NCI-H526 treated with DMSO at 0.1 percent for 48 hours (cell line): Measurements from ENCODE around the gene ACAP3.

Source experiments
- DNase-seq: peaks from one replicate; lab custom pipeline; 2025; lab: John Stamatoyannopoulos, UW

ACAP3 gene, protein sequence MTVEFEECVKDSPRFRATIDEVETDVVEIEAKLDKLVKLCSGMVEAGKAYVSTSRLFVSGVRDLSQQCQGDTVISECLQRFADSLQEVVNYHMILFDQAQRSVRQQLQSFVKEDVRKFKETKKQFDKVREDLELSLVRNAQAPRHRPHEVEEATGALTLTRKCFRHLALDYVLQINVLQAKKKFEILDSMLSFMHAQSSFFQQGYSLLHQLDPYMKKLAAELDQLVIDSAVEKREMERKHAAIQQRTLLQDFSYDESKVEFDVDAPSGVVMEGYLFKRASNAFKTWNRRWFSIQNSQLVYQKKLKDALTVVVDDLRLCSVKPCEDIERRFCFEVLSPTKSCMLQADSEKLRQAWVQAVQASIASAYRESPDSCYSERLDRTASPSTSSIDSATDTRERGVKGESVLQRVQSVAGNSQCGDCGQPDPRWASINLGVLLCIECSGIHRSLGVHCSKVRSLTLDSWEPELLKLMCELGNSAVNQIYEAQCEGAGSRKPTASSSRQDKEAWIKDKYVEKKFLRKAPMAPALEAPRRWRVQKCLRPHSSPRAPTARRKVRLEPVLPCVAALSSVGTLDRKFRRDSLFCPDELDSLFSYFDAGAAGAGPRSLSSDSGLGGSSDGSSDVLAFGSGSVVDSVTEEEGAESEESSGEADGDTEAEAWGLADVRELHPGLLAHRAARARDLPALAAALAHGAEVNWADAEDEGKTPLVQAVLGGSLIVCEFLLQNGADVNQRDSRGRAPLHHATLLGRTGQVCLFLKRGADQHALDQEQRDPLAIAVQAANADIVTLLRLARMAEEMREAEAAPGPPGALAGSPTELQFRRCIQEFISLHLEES

DNA sequence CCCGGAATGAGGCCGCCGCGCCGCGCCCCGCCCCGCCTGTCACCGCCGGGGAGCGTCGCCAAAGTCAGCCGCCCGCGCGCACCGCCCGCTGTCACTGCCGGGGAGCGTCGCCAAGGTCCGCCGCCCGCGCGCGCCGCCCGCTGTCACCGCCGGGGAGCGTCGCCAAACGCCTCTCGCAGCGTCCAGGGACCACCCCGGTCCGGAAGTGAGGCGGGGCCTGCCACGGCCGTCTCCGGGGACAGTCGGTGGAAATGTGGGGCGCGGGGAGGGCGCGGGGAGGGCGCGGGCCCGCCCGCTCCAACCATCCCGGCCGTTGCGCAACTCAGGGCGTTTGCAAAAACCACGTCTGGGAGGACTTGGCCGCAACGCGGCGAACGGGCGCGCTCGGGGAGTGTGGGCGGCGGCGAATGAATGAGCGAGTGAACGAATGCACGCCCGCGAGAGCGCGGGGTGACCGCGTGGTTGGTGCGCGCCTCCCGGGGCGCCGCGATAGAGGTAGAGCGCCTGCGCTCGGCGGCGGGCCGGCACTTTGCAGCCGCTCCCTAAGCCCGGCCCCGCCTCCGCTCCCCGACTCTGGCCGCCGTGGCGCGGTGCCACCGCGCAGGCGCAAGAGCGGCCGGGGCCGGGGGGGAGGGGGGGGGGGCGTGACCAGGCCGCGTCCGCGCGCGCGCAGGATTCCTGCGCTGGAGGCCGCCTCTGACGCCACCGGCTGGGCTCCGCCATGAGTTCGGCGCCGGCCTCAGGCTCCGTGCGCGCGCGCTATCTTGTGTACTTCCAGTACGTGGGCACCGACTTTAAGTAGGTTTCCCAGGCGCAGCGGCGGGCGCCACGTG is at the start of gene ACAP3, which contains the start of gene PUSL1:
ACAP3 (minus strand) TSS at position 8 of the 833 bp plus-strand sequence. CDS start 115 bp downstream, outside the sequence.
PUSL1 (plus strand) TSS at position 675 of the 833 bp plus-strand sequence; CDS start at position 722, 47 bp downstream.
- DNase-seq = peak; percentile 79

DNA sequence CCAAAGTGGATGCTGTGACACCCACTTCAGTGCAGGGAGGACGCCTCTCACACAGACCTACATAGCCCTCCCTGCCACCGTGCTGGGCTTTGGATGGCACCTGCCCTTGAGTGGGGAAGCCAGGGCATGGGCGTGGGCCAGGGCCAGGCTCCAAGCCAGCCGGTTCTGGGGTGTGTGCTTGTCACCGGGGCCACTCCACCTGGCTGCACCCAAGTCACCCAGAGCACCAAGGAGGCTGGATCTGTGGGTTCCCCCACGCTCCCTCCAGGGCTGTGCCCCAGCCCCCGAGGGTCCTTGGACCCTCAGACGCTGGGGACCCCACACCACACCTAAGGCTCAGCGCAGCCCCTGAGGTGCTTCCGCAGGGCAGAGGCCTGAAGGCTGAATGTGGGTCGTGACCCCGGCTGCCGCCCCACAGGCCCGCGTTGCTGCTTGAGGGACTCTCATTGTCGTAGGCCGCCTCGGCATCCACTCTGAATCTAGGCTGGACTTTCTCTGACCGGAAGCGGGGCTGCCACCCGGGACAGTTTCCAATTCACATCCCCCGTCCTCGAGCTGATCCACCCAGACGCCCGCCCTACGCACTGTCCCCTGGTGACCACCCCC is 49.2 kb upstream of the ACAP3 start:
- no peak for DNase-seq

DNA sequence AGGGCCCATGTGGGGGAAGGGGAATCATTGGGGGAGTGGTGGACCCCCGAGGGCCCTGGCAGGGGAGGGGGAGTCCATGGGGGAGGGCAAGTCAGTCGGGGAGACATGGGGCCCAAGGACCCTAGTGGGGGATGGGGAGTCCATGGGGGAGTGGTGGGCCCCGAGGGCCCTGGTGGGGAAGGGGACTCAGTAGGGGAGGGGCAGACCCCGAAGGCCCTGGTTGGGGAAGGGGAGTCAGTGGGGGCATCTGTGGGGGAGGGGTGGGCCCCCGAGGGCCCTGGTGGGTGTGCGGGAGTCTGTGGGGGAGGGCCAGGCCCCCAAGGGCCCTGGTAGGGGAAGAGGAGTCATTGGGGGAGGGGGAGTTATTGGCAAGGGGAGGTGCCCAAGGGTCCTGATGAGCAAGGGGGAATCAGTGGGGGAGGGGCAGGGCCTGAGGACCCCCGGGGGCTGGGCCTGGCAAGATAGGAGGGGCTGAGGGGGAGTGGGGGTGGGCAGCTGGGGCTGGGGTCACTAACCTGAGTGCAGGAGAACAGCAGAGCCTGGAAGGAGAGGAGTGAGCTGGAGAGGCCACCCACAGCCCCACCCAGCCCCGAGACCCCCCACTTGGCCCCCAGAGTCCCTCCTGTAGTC is 48.6 kb upstream of the ACAP3 start:
- no peak for DNase-seq

DNA sequence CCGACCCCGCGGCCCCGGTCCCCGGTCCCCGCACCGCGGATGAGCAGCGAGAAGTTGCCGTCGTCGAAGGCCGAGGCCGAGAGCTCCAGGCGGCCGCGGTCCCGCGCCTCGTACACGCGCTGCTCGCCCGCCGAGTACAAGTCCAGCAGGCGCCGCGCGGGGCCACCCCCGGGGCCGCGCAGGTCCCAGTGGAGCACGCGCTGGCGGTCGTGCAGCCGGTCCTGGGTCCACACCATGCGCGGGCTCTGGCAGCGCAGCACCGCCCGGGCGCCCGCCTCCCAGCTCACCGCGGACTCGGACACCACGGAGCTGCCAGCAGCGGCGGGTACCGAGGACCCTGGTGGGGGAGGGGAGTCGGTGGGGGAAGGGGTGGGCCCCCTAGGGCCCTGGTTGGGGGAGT is 47.7 kb upstream of the ACAP3 start:
- peak; percentile 24 for DNase-seq

DNA sequence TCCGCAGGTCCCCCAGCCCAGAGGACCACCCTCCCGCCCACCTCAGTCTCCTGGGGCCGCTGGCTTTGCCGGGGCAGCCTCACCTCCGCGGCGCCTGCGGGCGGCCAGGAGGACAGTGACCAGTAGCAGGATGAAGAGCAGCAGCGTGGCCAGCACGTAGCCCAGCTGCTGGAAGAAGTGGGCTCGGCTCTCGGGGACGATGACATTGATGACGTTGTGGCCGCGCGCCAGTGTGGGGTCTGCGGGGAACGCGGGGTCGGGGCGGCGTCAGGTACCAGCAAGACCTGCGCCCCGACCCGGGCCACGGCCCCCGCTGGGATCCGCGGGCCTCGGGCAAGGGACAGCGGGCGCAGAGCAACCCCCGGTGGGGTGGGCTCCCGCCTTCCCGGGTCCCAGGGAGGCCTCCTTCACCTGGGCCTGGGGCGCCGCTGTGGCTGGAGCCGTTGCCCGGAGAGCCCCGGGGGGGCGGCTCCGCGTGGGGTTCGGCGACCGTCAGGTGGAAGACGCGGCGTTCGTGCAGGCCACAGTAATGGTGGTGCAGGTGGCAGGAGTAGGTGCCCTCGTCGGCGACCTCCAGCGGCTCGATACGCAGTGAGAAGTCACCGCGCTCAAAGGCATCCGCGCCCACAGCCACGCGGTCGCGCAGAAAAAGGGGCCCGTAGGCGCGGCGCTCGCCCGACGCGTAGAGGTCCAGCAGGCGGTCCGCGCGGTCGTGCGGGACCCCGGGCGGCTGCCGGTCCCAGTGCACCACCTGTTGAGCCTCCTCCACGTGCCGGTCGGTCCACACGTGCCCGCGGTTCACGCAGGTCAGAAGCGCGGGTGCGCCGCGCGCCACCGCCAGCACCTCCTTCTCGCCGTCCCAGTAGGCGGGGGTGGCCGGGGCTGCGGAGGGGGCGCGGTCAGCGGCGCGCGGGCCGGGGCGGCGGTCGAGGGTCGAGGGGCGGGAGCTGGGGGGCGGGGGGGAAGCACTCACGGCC is 46.8 kb upstream of the ACAP3 start:
- no peak for DNase-seq

DNA sequence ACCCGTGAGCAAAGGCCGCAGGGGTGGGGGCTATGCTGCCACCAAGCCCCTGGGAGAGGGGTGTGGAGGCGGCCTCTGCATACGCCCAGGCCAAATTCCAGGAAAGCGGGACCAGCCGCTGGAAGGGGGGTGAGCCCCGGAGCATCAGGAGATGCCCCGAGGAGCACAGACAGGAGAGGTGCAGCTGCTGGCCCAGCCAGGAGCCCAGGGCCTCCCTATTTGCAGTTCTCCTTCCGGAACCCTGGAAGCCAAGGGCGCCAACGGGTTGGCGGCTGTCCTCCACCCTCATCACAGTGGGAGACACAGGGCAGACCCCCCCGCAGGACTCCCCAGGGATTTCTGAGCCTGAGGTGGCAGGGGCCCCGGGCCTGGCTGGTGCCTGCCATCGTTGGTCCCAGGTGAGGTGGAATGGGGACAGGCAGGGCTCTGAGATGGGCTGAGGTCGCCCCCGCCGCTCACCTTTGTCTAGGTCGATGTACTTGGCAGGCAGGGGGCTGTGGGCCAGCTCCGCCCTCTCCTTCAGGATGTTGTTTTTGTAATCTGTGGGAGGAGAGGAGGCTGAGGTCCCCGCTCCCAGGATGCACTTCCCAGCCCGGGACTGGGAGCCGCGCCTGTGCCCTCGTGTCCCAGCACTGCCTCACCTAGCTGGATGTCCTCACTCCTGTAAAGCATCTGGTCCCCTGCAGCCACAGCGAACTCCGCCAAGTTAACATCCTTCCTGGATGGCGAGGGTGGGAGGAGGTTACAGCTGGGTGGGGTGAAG is 45.8 kb upstream of the ACAP3 start:
- no peak for DNase-seq

DNA sequence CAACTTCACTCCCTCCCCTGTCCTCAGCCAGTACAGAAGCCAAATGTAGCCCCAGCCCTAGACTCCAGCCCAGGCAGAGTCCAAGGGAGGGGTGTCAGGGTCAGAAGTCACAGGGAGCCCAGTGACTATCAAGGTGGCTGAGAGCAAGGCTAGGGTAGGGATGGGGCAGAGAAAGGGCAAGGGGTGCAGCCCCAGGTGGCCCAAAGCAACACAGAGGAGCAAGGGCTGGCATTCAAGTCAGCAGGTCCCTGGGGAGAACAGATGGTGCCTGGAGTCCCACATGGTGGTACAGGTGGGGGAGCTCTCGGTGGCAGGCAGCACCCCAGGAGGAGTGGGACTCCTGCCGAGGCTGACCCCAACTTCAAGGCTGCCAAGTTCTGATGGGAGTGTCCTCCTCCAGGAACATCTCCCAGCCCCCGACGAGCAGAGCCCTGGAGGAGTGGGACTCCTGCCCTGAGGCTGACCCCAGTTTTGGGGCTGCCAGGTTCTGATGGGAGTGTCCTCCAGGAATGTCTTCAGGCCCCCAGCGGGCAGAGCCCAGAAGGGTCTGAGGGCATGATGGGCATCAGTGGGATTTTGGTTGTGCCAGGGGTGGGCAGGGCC is 45.2 kb upstream of the ACAP3 start:
- no peak for DNase-seq

DNA sequence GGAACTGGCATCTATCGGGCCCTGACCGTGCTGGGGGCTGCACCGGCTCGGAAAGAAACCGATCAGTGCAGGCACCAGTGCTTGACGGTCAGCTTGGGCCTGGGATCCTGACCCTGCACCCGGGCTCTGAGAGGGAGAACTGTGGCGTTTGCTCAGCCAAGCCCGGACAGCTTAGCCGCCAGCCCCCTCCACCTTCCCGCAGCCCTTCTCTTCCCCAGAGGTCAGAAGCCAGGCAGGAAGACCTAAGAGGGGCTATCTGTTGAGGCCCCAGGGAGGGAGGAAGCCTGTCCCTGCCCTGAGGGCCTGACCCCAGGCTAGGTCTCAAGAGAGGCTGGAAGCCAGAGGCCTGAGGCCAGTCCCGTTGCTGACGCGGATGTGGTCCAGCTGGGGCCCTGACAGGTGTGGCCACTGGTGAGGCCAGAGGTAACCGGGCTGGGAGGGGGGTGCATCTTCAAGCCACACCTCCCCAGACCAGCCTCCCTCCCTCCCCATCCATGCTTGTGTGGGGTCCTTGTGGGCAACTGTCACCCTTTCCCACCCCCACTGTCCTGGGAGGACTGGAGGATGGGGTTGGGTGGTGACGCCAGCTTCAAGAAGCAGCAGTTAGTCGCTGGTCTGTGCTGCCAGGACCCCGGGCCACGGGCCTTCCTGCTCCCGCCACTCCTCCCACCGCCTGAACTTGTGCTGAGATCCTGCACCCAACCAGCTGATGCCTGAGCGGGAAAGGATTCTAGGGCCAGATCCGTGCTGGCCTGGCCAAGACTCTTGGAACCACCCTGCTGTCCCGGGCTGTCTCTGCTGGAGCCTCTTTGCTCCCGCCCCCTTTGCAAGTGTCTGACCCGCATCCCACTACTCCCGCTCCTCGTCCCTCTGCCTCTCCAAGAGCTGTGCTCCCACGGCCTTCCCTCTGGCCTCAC is 44.0 kb upstream of the ACAP3 start:
- DNase-seq = no peak

DNA sequence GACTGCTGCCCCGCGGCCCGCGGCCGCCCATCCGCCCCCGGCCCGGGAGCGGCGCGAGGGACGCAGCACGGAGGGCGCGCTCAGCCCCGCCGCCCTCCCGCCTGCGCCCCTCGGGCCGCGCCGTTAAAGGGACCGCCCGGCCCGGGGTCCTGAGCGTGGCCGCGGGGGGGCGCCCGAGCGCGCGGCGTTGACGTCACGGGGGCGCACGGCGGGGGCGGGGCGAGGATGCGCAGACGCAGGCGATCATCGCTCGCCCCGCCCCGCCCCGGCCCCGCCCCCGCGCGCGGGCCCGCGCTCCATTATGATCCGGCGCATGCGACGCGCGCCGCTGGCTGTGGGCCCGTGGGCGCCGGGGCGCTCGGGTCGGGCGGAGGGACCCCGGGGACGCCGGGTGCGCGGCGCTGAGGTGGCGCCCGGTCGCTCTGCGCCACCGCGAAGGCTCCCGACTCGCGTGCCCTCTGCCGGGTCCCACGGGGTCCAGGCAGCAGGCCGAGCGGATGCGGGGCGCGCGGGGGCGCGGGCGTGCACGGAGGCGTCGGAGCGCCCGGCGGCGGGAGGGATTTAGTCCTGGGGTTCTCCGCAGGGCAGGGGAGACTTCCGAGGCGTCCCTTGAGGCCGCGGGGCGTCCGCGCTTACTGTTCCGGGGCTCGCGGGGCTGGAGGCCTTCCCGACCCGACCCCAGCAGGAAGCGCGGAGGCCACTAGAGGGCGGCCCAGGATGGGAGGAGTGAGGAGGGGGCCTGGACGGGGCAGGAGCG is 41.7 kb upstream of the ACAP3 start, which contains the start of gene DVL1:
DVL1 (minus strand) TSS at position 163 of the 757 bp plus-strand sequence. CDS start 353 bp downstream, outside the sequence.
- DNase-seq = no peak

DNA sequence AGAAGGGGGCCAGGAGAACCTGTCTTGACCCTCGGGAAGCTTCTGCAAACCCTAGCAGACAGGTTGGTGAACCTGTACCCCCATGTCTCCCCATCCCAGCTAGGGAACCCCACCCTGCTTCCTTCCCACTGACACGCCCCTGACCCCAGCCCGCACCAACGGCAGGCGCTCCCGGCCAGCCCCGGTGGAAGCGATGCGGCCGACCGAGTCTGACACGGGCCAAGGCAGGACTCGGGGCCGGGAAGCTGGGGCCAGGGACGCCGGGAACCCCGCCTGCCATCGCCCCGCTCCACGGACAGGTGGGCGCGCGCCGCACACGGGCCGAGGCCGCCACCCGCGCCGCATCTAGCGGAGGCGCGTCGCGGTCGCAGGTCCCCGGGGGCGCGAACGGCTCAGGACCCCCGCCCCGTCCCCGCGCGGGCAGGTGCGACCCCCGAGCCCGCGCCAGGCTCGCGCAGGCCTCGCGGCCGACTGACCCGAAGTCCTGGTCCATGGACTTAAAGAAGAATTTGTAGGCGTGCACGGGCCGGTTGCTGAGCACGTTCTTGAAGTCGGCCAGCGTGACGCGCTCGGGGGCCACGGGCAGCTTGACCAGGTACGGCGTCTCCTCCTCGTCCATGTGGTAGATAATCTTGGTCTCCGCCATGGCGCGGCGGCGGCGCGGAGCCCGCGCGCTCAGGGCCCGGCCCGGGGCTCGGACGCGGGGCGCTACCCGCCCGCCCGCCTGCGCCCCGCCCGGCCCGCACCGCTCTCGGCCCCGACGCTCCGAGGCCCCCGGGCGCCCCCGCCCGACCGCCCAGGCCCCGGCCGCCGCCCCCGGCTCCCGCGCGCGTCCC is 40.9 kb upstream of the ACAP3 start:
- DNase-seq = no peak

DNA sequence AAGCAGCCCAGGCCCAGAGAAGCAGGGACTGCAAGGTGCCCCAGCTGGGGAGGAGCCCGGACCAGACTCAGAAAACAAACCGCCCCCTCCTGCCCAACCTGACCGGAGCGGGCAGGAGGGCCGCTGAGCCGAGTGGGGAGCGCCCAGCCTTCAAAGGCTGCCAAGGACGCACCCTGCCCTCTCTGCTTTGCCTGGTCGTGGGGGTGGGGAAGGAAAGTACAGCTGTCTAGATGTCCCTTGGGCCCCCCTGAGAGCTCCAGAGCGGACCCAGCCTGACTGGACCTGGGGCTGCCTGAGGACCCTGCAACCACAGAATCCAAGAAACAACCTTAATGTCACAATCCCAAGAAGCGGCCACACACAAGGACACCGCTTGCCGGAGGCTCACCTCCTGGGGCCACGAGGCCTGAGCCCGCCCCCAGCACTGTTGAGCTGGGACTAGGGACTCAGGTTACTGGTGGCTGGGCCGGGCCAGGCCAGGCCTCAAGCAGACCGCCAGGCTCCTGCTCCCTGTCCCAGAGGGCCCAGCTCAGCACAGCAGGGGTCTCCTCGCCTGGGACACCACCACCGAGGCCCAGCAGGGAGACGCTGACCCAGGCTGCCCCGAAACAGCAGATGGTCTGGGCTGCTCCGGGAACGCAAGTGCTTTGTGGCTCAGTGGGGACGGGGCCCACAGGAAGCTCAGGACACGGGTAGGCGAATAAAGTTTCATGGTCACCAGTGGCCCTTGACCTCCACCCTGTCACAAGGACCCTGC is 40.1 kb upstream of the ACAP3 start:
- no peak for DNase-seq

DNA sequence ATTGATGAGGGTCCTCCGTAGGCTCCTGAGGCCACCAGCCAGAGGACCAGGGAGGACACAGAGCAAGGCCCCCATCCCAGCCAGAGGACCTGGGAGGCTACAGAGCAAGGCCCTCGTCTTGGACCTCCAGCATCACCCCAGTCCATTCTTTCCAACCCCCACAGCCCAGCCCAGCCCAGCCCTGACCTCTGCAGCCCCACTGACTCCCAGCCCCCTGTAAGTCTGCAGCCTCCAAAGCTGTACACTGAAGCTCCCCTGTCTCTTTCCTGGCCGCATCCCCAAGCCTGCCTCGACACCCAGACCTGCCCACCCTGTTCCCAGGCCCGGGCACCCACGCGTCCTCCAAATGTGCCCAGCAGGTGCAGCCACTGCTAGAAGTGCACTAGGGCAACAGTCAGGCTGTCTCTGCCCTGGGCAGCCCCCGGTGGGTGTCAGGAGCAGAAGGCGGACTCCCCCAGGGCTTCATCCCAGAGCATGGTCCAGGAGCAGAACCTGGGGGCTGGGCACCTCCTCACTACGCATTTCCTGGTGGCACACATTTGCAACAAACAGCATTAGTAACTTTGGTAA is 39.4 kb upstream of the ACAP3 start:
- DNase-seq = no peak

DNA sequence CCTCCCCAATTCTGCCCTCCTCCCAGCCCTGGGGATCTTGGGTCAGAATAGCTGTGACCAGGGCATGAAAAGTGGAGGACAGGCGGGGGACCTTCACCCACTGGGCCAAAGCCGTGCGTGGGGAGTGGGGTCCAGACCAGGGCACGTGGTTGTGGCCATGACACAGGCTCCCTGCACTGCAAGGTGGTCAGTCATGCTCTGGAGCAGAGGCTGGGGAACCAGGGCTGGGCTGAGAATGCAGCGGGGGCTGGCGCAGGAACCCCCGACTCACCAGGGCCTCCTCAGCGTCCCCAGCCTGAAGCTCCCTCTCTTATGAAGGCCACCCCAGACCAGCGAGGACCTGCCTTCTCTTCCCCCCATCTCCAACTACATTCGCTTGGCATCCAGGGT is 38.8 kb upstream of the ACAP3 start:
- no peak for DNase-seq

DNA sequence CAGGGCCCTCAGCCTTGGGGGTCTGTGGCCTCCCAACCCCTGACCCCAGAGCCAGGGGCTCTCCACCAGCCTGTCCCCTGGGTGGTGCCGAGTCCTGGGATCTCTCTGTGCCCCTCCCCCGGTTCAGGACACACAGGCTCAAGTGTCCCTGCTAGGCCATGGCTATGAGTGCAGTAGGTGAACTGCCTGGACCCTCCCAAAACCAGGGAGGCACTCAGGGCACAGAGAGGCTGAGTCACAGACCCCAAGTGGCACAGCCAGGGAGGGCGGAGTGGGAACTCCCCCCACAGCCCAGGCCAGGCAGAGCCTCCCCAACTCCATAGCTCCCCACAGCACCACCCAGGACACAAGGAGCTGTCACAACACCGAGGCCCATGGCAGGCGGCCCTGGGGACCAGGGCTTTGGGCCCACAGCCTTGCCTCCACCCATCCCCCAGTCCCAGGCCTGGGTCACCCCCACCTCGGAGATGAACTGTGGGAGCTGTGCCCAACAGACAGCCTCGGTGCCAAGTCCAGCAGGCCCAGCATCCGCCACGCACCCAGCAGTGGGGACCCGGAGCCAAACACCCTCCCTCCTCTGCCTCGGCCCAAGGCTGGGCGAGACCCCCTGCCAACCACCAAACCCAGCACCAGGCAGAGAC is 38.2 kb upstream of the ACAP3 start:
- no peak for DNase-seq
